Caco-2 (cell line): Measurements from ENCODE around the gene COMMD7. TPM values are rescaled to one million over a fixed set of nuclear protein-coding genes. Genes with fewer than 3 reads are reported as not detected.
A peak's percentile ranks its signal among the peaks of the same experiment; 100 is the strongest.

Experiments
- BruUV-seq: library from RNA; stranded (reverse); fragments of 400-500 nt; replicated peaks from 2 replicates; lab custom pipeline; 2021; lab: Mats Ljungman, UMichigan
- CTCF ChIA-PET: fragments of 300-600 bp; sonication (Branson Sonifier 250); formaldehyde crosslinking; loops from one replicate; lab custom pipeline; 2022; ENCODE audit warnings: antibody characterized with exemption; lab: Charles Lee
- POLR2A ChIA-PET: fragments of 300-600 bp; sonication (Branson Sonifier 250); formaldehyde crosslinking; loops from one replicate; lab custom pipeline; 2022; ENCODE audit warnings: antibody characterized with exemption; lab: Charles Lee
- DNase-seq, 2 experiments: peaks; one replicate each; pipeline versions ENCODE4 v3.0.0 to v3.0.0-alpha.2; 2020 to 2022
- H3K27me3 ChIP-seq: replicated peaks from 2 replicates; pipeline ENCODE4 v1.6.0; 2011; ENCODE audit warnings: low read length; ENCODE audit not compliant: control insufficient read depth, insufficient read depth
- H3K36me3 ChIP-seq: 2 replicates; pipeline ENCODE4 v1.5.1; 2011; ENCODE audit warnings: low read length; ENCODE audit not compliant: control insufficient read depth, insufficient read depth
- H3K4me1 ChIP-seq: fragments of 250-450 bp; sonication (Bioruptor Pico); 2 replicates; pipeline ENCODE4 v1.5.1; 2020; ENCODE audit warnings: mild to moderate bottlenecking
- H3K4me3 ChIP-seq: 2 replicates; pipeline ENCODE4 v1.5.1; 2011; ENCODE audit warnings: low read depth, mild to moderate bottlenecking, control low read depth, low read length
- H3K9me3 ChIP-seq: fragments of 250-450 bp; sonication (Bioruptor Pico); 2 replicates; pipeline ENCODE4 v1.5.1; 2020; ENCODE audit warnings: mild to moderate bottlenecking, moderate library complexity
- H3K27ac Mint-ChIP-seq: one replicate; pipeline ENCODE4 v1.8.0; 2022; ENCODE audit warnings: mixed read lengths; ENCODE audit not compliant: unreplicated experiment
- H3K27me3 Mint-ChIP-seq: one replicate; pipeline ENCODE4 v1.8.0; 2022; ENCODE audit warnings: mixed read lengths; ENCODE audit not compliant: insufficient read depth, unreplicated experiment
- H3K36me3 Mint-ChIP-seq: one replicate; pipeline ENCODE4 v1.8.0; 2022; ENCODE audit warnings: mild to moderate bottlenecking, mixed read lengths; ENCODE audit not compliant: insufficient read depth, unreplicated experiment
- H3K4me1 Mint-ChIP-seq: one replicate; pipeline ENCODE4 v1.8.0; 2022; ENCODE audit warnings: low read depth, mixed read lengths; ENCODE audit not compliant: unreplicated experiment
- H3K4me3 Mint-ChIP-seq: one replicate; pipeline ENCODE4 v1.8.0; 2022; ENCODE audit warnings: mild to moderate bottlenecking, moderate library complexity, mixed read lengths; ENCODE audit not compliant: unreplicated experiment
- H3K9me3 Mint-ChIP-seq: one replicate; pipeline ENCODE4 v1.8.0; 2022; ENCODE audit warnings: mixed read lengths; ENCODE audit not compliant: unreplicated experiment
- CTCF ChIP-seq, 2 experiments: fragments of 200-600 bp in 1 of 2; IDR thresholded peaks; 1 replicate in 1 of 2; 2 replicates in 1 of 2; pipeline versions ENCODE4 v1.5.1 to v1.8.0; 2011 to 2022; ENCODE audit warnings: antibody characterized with exemption in 1 of 2, control low read depth in 1 of 2, inconsistent platforms in 1 of 2, low read depth in 1 of 2, low read length in 1 of 2, mild to moderate bottlenecking in 1 of 2, moderate library complexity in 1 of 2; ENCODE audit not compliant: insufficient read depth in 1 of 2, severe bottlenecking in 1 of 2, unreplicated experiment in 1 of 2
- intact Hi-C: fragments of 100-400 bp; cut with micrococcal nuclease; formaldehyde crosslinking; loops from one replicate; pipeline ENCODE4 v1.10.0; 2022; ENCODE audit not compliant: unreplicated experiment
- total RNA-seq: library from RNA; stranded (reverse); gene quantifications from 2 replicates; pipeline ENCODE4 v1.2.3, GENCODE V29; 2022

COMMD7 gene
- total RNA-seq, 1 experiment from 2014 or later: 160 TPM

GRCh38 chr20:32773855-32774254 is 30.6 kb upstream of the COMMD7 start:
- Mint-ChIP-seq H3K4me3 (no peak overlapping the region), H3K27ac (no peak overlapping the region), H3K4me1 (peaks cover 39% of the 10 kb centered on the region), H3K27me3 (no peaks in the 10 kb centered on the region), H3K36me3 (peaks cover 75% of the 10 kb centered on the region), H3K9me3 (no peaks in the 10 kb centered on the region)
- BruUV-seq: no TSS peak
- no peaks in the 10 kb centered on the region for H3K9me3 ChIP-seq
- DNase-seq: no peak
- no peak for TF ChIP-seq CTCF (IDR thresholded peaks at IDR 0.05; ENCODE audit: insufficient read depth in 1 of 2, low read depth in 1 of 2, low read length in 1 of 2, severe bottlenecking in 1 of 2, unreplicated experiment in 1 of 2)
- intact Hi-C loops: no loop called here
- H3K27me3 ChIP-seq: no peaks in the 10 kb centered on the region
- POLR2A ChIA-PET: interaction anchor here (0.7 to 0.9 kb wide), 2 partner anchors 37 to 98 kb away, joined by 6 to 10 read pairs; no protein-coding TSS in a partner anchor
- CTCF ChIA-PET: interaction anchor here (0.7 kb wide), 1 partner anchor 29 kb away, joined by 5 read pairs; no protein-coding TSS in a partner anchor
- no peak overlapping the region for H3K4me3 ChIP-seq
- H3K4me1 ChIP-seq: peaks cover 31% of the 10 kb centered on the region
- H3K36me3 ChIP-seq: no peaks in the 10 kb centered on the region

GRCh38 chr20:32773223-32773622 is 30.0 kb upstream of the COMMD7 start:
- no peaks in the 10 kb centered on the region for H3K27me3 Mint-ChIP-seq
- Histone ChIP-seq H3K27me3 (no peaks in the 10 kb centered on the region), H3K9me3 (no peaks in the 10 kb centered on the region), H3K36me3 (no peaks in the 10 kb centered on the region), H3K4me1 (peaks cover 30% of the 10 kb centered on the region), H3K4me3 (no peak overlapping the region)
- no peak for DNase-seq
- no TSS peak for BruUV-seq
- intact Hi-C loops: no loop called here
- ChIA-PET POLR2A (interaction anchor here (0.7 to 0.9 kb wide), 2 partner anchors 37 to 98 kb away, joined by 6 to 10 read pairs; no protein-coding TSS in a partner anchor), CTCF (interaction anchor here (0.7 kb wide), 1 partner anchor 29 kb away, joined by 5 read pairs; no protein-coding TSS in a partner anchor)
- H3K4me1 Mint-ChIP-seq: peaks cover 33% of the 10 kb centered on the region
- no peak overlapping the region for H3K4me3 Mint-ChIP-seq
- peaks cover 75% of the 10 kb centered on the region for H3K36me3 Mint-ChIP-seq
- no peaks in the 10 kb centered on the region for H3K9me3 Mint-ChIP-seq
- no peak overlapping the region for H3K27ac Mint-ChIP-seq
- no peak for TF ChIP-seq CTCF (IDR thresholded peaks at IDR 0.05; ENCODE audit: insufficient read depth in 1 of 2, low read depth in 1 of 2, low read length in 1 of 2, severe bottlenecking in 1 of 2, unreplicated experiment in 1 of 2)

- Histone ChIP-seq H3K36me3 (no peaks in the 10 kb centered on the region), H3K4me3 (no peak overlapping the region), H3K4me1 (peaks cover 18% of the 10 kb centered on the region), H3K27me3 (no peaks in the 10 kb centered on the region), H3K9me3 (no peaks in the 10 kb centered on the region)
- ChIA-PET CTCF (no interaction called here), POLR2A (no interaction called here)
- Mint-ChIP-seq H3K4me3 (no peak overlapping the region), H3K4me1 (peaks cover 34% of the 10 kb centered on the region), H3K9me3 (no peaks in the 10 kb centered on the region), H3K27me3 (no peaks in the 10 kb centered on the region), H3K36me3 (peaks cover 80% of the 10 kb centered on the region), H3K27ac (peak overlapping the region; percentile 3)
- BruUV-seq: no TSS peak
- TF ChIP-seq CTCF (IDR thresholded peaks at IDR 0.05; ENCODE audit: insufficient read depth in 1 of 2, low read depth in 1 of 2, low read length in 1 of 2, severe bottlenecking in 1 of 2, unreplicated experiment in 1 of 2): no peak
- DNase-seq: no peak
- intact Hi-C loops: no loop called here
These were observed 28.8 kb upstream of the COMMD7 start for GRCh38 chr20:32772046-32772445.
